ENCODE results near the gene APLF. TPM values are rescaled to one million over a fixed set of nuclear protein-coding genes. Genes with fewer than 3 reads are reported as not detected.

Gene APLF
- total RNA-seq, 4 donors from 2014 or later: 0.70 to 9.1 (median 2.0) TPM

DNA sequence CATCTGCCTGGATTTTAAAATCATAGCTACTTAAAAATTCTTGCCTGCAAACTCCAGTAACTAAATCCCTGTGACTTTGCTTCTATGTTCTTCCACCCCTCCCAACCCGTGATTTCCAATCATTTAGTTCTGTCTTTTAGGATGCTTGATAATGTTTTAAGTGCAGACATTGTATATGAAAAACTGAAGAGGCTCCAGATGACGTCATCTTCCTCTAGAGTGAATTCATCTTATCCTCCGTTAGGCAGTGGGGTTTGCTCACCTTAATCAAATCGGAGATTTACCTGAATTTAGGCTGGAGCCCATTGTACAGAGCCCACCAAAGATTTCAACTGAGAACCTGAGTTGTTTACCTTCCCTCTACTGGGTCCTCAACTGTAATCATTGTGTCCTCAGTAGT, 11.2 kb upstream of the APLF start:
- H3K36me3 ChIP-seq: no peaks in the 10 kb centered on the region
- H3K4me3 ChIP-seq: no peak overlapping the region
- TF ChIP-seq, protein P1, sequence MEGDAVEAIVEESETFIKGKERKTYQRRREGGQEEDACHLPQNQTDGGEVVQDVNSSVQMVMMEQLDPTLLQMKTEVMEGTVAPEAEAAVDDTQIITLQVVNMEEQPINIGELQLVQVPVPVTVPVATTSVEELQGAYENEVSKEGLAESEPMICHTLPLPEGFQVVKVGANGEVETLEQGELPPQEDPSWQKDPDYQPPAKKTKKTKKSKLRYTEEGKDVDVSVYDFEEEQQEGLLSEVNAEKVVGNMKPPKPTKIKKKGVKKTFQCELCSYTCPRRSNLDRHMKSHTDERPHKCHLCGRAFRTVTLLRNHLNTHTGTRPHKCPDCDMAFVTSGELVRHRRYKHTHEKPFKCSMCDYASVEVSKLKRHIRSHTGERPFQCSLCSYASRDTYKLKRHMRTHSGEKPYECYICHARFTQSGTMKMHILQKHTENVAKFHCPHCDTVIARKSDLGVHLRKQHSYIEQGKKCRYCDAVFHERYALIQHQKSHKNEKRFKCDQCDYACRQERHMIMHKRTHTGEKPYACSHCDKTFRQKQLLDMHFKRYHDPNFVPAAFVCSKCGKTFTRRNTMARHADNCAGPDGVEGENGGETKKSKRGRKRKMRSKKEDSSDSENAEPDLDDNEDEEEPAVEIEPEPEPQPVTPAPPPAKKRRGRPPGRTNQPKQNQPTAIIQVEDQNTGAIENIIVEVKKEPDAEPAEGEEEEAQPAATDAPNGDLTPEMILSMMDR (IDR thresholded peaks at IDR 0.05): no peak
- no peak for TF ChIP-seq POLR2A (IDR thresholded peaks at IDR 0.05)
- no peak overlapping the region for H3K27ac ChIP-seq
- H3K4me1 ChIP-seq: peaks cover 0 to 5% (median 0%) of the 10 kb centered on the region in 4 donors
- no peaks in the 10 kb centered on the region for H3K9me3 ChIP-seq
- H3K27me3 ChIP-seq: no peaks in the 10 kb centered on the region
- no peak for DNase-seq

- DNase-seq: no peak
- Histone ChIP-seq H3K27ac (no peak overlapping the region), H3K4me3 (no peak overlapping the region), H3K27me3 (no peaks in the 10 kb centered on the region), H3K9me3 (no peaks in the 10 kb centered on the region), H3K36me3 (no peaks in the 10 kb centered on the region), H3K4me1 (peaks cover 0 to 5% (median 0%) of the 10 kb centered on the region in 4 donors)
- no peak for TF ChIP-seq POLR2A (IDR thresholded peaks at IDR 0.05)
Observed at GRCh38 chr2:68458981-68459380, 8.4 kb upstream of the APLF start.

GRCh38 chr2:68463287-68463877, 4.0 kb upstream of the APLF start:
- no peaks in the 10 kb centered on the region for H3K36me3 ChIP-seq
- H3K27me3 ChIP-seq: no peaks in the 10 kb centered on the region
- H3K9me3 ChIP-seq: no peaks in the 10 kb centered on the region
- H3K4me1 ChIP-seq: peaks cover 0 to 13% (median 0%) of the 10 kb centered on the region in 4 donors
- no peak overlapping the region for H3K4me3 ChIP-seq
- H3K27ac ChIP-seq: no peak overlapping the region
- no peak for DNase-seq
- TF ChIP-seq, protein P1 (IDR thresholded peaks at IDR 0.05): peak; percentile 41 to 87 (median 79)
- no peak for TF ChIP-seq POLR2A (IDR thresholded peaks at IDR 0.05)

GRCh38 chr2:68464651-68465050, 2.7 kb upstream of the APLF start:
- TF ChIP-seq POLR2A (IDR thresholded peaks at IDR 0.05): no peak
- TF ChIP-seq, protein P1 (IDR thresholded peaks at IDR 0.05): no peak
- DNase-seq: no peak

DNA sequence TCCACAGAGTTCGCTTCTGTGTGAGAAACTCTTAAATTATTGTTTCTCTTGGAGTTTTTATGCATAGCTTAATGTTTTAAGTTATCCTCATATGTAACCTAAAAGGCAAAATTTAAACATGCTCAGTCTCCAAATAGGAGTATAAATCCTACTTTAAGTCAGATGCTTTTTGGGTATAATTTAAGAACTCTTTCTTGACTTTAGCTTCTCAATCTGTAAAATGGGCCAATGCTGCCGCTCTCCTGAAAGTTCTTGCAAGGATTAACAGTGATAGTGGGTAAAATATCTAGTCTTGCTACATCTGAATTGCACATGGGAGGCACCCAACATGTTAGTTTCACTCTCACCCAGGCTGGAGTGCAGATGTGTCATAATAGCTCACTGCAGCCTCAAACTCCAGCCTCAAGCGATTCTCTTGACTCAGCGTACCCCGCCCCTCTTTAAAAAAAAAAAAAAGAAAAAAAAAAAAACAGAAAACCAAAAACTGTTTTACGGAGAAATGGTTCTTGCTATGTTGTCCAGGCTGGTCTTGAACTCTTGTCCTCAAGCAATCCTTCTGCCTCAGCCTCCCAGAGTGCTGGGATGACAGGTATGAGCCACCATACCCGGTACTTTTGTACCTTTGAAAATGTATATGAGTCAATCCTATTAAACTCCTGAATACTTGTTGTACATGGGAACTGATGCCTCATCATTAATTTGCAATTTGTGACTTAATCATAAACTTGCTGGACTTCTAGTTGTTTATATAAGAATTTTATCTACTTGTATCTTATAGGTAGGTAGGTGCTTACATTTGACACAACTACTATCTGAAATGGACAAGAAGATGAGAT, 2.1 kb upstream of the APLF start:
- H3K36me3 ChIP-seq: no peaks in the 10 kb centered on the region
- DNase-seq: no peak
- H3K4me3 ChIP-seq: no peak overlapping the region
- H3K9me3 ChIP-seq: no peaks in the 10 kb centered on the region
- H3K27me3 ChIP-seq: no peaks in the 10 kb centered on the region
- H3K4me1 ChIP-seq: peaks cover 0 to 8% (median 0%) of the 10 kb centered on the region in 4 donors
- TF ChIP-seq, protein P1 (IDR thresholded peaks at IDR 0.05): no peak
- TF ChIP-seq POLR2A (IDR thresholded peaks at IDR 0.05): no peak
- peak overlapping the region in 2 of 4 donors; percentile 80 to 92 for H3K27ac ChIP-seq

More at GRCh38 chr2:68464651-68465050, 2.7 kb upstream of the APLF start:
- peaks cover 0 to 8% (median 0%) of the 10 kb centered on the region in 4 donors for H3K4me1 ChIP-seq
- no peak overlapping the region for H3K27ac ChIP-seq
- H3K9me3 ChIP-seq: no peaks in the 10 kb centered on the region
- H3K27me3 ChIP-seq: no peaks in the 10 kb centered on the region
- no peaks in the 10 kb centered on the region for H3K36me3 ChIP-seq
- H3K4me3 ChIP-seq: no peak overlapping the region

GRCh38 chr2:68466361-68466777, 1.0 kb upstream of the APLF start:
- DNase-seq: peak in 2 of 3 donors; percentile 50 to 65
- H3K4me3 ChIP-seq: peak overlapping the region; percentile 67 to 76 (median 70)

More at GRCh38 chr2:68466361-68466777, 1.0 kb upstream of the APLF start:
- TF ChIP-seq, protein P1 (IDR thresholded peaks at IDR 0.05): peak in 1 of 6 experiments; percentile 5
- no peak for TF ChIP-seq POLR2A (IDR thresholded peaks at IDR 0.05)
- no peaks in the 10 kb centered on the region for H3K27me3 ChIP-seq
- no peaks in the 10 kb centered on the region for H3K36me3 ChIP-seq
- H3K4me1 ChIP-seq: peaks cover 0 to 8% (median 0%) of the 10 kb centered on the region in 4 donors
- H3K27ac ChIP-seq: peak overlapping the region; percentile 80 to 92 (median 82)
- no peaks in the 10 kb centered on the region for H3K9me3 ChIP-seq
